MM.1S (cell line): ENCODE results near the gene NUP85.

Experiments
- CTCF ChIP-seq: fragments of 300-600 bp; sonication (generic); IDR thresholded peaks from 2 replicates; pipeline ENCODE4 v1.5.1; 2016; ENCODE audit warnings: antibody characterized with exemption, low read length, mixed read lengths
- EZH2 ChIP-seq: fragments of 300-600 bp; sonication (generic); optimal IDR thresholded peaks from 2 replicates; pipeline ENCODE3; 2017; ENCODE audit warnings: low read depth, mild to moderate bottlenecking, antibody characterized with exemption, low read length, mixed read lengths
- EZH2phosphoT487 ChIP-seq: fragments of 300-600 bp; sonication (generic); IDR thresholded peaks from 2 replicates; pipeline ENCODE4 v1.6.1; 2018; ENCODE audit warnings: antibody characterized with exemption, low read length

- TF ChIP-seq CTCF = no peak
- no peak for TF ChIP-seq EZH2
- TF ChIP-seq EZH2phosphoT487 = no peak
These were observed 56.7 kb downstream of the NUP85 start for GRCh38 chr17:75262112-75262606.
